KBM-7 (cell line): Measurements from ENCODE around the gene MAPK11.

Source experiments
- DNase-seq: peaks from one replicate; pipeline ENCODE4 v3.0.0-alpha.2; 2015
- in situ Hi-C: fragments of 300-500 bp; cut with MboI; formaldehyde crosslinking; loops from 2 replicates; pipeline ENCODE4 v1.14.3; 2020; ENCODE audit warnings: low sequenced_read_pairs, low pct_unique_long_range_greater_than_20kb, mixed read lengths

Gene MAPK11

DNA sequence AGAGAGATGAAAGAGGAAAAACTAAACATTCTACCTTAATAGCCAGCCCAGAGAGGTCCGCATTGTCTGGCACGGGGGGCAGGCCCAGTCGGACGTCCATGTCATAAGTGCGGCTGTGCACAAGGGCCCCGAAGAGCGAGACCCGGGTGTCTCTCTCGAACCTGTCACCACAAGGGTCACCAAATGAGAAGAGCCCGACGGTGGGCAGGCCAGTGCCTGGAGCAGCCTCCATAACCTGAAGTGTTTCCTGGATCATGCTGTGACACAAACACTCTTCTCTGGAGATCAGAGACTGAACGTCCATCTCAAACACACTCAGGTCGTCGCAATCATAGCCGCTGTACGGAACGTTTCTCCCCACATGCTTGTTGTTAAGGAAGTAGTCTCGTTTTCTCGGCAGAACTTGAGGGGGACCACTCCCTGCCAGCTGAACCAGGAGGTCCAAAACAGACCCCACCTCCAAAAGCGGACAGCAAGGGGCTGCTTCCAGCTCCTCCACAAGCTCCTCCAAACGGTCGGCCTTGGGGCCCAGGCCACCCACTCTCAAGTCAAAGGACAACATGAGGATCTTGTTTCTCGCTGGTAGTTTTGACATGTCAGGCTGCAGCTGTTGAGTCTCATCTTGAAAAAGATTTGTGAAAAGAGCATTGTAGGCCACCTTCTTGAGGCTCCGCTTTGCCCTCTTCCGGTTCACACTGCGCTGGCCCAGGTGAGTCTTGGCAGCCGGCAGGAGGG lies 26.3 kb downstream of the MAPK11 start:
- no peak for DNase-seq
- in situ Hi-C loops = no loop called here

DNA sequence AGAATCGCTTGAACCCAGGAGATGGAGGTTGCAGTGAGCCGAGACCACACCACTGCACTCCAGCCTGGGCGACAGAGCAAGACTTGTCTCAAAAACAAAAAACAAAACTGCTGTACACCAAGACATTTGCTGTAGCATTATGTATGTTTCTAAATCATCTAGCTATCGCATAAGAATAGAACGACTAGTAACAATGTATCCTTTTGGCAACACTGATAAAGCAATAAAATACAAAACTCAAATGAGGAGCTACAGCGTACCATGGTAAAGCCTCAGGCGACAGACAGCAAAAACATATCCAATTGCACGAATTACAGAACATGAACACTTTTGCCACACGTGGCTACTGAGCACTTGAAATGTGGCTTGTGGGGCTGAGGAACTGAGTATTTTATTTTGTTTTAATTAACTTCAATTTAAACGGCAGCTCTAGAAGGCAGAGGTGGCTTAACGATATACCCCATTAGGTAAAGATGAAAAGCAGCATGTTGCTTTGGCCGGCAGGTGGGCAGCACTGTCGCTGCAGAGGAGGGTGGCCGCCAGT lies 27.7 kb downstream of the MAPK11 start:
- in situ Hi-C loops = no loop called here
- no peak for DNase-seq

DNA sequence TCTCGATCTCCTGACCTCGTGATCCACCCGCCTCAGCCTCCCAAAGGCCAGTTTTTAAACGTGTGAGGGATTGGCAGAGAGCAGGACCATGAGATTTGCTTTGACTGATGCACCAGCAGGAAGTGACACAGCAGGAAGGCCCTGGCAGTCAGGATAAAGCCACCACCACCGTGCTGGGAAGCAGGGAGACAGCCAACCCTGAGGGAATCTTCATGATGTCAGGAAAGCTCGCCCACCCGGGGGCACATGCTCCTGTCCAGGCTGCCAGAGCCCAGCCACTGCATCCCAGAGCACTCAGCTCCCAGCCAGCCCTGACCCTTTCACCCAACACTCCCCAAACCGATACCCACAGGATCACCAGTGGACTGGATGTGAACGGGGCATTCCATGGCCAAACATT lies 31.4 kb downstream of the MAPK11 start:
- no peak for DNase-seq
- in situ Hi-C loops = no loop called here

DNA sequence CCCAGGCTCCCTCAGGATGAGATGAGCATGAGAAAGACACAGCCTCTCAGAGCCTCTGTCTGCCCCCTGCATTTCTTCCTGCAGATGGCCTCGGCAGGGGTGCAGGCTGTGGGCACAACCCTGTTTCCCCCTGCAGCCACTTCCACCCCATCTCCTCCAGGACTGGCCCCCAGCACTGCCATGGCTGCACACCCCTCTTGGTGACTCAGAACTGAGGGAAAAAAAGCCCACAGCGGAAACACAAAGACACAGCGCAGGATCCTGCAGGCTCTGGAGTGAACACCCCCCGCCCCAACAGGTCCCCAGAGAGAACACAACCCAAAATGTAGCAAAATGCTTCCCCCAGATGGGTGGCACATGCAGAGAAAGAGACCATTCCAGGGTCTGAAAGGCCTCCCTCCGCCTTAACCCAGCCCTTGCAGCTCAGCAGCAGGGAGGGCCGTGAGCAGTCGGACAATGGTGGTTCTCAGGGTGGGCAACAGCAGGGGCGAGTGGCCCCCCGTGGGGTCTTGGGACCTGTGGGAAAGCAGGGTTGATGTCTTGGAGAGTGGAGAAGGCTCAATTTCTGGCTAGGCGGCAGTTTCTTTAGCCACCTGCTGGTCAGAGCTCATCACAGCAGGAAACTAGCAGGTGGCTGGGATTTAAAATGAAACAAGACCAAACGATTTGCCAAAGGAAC lies 33.3 kb downstream of the MAPK11 start:
- in situ Hi-C loops = no loop called here
- peak; percentile 70 for DNase-seq

DNA sequence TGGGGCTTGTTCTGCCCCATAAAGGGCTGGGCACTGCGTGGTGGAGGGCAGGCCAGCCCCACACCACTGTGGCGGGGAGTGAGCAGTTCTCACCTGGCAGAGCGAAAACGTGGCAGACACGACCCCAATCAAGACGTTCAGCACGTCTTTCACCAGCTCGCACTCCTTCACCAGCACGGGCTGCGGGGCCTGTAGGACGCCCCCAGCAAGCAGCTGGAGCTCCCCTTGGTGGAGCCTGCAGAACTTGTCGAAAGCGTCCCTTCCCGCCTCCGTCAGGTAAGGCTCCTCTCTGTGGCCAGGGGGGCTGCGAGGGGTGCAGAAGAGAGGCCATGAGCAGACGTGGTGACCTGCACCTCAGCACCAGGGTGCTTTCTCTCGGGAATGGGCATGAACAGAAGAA lies 37.0 kb downstream of the MAPK11 start:
- in situ Hi-C loops = no loop called here
- DNase-seq = no peak

DNA sequence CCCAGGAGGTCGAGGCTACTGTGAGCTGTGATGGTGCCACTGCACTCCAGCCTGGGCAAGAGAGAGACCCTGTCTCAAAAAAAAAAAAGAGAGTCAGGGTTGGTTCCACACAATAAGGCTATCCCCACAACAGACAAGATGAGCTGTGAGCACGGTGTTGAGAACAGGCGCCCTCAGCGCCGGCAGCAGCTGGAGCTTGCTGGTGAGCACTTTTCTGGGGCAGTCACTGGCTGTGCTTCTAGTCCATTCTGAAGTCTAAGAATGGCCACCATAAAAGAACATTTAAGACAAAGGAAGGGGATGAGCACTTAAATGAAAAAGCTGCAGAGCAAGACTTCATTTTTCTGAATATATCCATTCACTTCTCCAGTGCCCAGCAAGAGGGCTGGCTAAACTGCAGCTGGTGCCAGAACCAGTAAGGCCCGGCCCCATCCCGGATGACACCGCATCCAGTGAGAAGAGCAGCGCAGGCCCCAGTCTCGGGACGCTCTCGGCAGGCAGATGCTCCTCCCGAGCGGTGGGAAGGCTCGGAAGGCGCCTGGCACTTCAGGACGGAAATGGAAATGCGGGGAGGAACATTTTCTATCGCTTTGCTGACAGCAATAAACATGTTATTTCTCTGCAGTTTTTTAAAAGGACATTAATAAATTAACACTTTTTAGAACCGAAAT lies 37.6 kb downstream of the MAPK11 start:
- in situ Hi-C loops = no loop called here
- DNase-seq = no peak

DNA sequence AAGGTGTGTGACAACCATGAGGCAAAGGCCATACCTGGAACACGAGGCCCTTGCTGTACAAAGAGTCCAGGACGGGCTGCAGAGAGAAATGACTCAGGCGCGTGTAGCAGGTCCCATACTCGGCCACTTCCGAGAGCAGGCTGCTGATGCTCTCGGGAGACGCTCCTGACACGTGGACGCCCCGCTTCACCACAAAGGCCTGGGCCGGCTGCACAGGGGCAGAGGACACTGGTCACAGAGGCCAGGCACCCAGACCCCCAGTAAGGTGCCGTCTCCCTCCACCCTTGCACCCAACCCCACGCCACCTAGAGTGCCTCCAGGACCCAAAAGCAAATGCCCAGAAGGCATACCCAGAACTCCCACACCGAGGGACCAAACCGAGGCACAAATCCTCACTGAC lies 40.8 kb downstream of the MAPK11 start:
- in situ Hi-C loops = no loop called here

DNA sequence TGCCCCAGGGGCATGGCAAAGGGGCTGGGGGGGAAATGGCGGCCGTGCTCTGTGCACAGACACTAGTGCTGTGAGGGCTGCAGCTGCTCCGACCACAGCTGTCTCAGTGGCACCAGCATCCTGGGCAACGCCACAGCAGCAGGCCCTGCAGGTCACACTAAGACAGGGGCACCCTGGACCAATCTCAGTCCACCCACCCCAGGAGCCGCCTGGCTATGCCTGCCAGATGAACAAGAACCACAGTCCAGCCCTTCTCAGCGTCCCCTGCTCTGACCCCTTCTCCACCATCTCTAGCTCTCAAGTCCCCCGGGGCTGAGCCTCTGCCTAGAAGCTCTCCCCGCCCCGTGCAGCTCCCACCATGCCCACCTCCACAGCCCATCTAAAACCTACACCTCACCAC lies 41.8 kb downstream of the MAPK11 start:
- DNase-seq = no peak
- in situ Hi-C loops = no loop called here

More for the DNA sequence above, 40.8 kb downstream of the MAPK11 start:
- no peak for DNase-seq

DNA sequence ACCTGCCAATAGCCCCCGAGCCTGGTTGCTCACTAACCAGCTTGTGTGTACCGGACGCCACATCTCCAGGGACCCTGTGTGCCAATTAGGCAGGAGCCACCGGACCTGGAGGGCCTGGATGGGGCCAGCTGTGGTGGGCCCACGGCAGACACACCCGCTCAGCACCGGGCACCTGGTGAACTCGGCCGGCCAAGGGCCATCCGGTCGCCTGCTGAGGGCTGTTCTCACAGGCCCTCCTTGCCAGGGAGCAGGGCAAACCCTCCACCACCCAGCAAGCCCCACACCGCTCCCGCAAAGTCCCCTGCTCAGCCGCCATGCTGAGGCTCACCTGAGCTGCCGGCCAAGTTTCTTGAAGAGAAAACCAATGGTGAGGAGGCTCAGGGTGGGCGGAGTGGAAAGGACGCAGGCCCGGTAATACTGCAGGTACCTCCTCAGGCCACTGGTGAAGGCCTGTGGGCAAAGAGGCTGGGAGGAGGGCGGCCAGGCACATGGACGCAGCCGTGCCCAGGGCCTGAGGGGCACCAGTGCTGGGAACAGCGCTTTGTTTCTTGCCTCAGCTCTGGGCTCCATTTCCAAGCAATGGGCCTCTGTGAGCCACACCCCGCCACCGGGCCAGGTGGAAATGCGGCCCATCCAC lies 42.5 kb downstream of the MAPK11 start:
- DNase-seq = no peak
- in situ Hi-C loops = no loop called here

DNA sequence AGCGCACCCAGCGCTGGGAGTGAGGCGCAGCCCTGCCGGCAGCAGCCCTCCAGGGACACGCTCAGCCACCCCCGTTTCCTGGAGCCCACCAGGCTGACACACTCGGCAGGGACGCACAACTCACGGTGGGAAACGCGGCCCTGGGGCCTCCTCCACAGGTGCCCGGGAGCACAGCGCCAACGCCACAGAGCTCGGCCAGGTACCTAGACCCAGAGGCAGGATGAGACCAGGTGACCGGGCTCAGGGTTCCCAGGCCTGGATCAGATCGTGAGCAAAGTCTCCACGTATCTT lies 43.4 kb downstream of the MAPK11 start:
- no peak for DNase-seq
- in situ Hi-C loops = no loop called here

DNA sequence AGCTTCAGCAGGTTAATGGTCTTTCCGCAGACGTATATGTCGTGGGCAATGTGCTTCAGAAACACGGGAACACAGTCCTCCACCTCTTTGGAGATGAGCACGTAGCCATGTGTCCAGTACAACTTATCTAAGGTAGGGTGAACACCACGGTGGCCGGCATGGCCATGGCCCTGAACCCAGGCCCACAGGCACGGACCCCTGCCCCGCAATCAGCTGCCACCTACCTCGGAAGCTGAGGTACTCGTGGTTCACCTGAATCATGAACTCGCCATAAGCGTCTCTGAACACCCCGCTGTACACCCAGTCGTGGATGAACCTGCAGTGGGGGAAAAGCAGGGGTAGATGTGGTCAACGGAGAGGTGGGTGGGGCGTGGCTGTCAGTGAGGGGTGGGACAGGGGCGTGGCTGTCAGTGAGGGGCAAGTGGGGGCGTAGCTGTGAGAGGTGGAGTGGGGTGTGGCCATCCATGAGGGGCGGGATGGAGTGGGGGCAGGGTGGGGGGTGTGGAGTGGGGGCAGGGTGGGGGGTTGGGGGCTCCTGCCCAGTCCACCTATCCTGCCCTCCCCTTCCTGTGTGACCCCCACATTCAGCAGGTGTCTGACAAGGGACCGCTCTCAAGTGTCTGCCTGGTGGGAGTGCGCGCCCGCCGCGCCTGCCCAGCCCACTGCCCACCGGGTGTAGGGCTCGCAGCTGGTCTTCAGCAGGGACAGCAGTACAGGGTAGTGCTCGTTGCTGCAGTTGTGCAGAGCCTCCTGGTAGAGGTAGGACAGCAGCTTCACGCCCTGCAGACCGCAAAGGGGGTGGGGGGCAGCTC lies 43.9 kb downstream of the MAPK11 start:
- DNase-seq = no peak

DNA sequence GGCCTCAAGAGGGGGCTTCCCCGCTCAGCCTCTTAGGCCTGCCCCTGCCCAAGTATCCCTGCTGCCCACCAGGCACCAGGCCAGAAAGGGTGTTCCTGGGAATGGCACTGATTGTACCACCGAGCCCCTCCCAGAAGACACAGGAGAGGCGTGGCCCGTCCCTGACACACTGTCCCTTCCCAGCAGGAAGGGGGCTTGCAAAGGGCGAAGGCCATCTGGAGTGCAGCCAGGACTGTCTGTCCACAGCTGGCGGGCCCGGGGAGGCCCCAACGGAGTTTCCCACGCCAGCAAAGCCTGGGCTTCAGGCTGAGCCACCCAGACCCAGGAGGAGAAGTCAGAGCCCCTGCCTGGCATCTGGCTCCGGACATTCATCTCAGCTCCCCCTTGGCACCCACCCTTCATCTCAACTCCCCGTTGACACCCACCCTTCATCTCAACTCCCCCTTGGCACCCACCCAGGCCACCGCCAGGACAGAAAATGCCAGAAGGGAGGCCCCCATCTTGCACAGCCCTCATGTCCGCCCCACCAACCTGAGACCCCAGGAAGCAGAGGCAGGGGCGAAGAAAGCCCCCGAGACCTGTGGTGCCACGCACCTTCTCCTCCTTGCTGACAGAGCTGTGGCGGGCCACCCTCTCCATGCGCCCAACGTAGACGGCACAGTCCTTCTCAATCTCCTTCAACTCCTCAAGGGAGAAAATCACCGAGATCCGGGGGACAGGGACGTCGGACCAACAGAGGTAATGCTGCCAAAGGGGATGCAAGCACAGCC lies 44.8 kb downstream of the MAPK11 start:
- DNase-seq = no peak
- in situ Hi-C loops = no loop called here

More for the DNA sequence above, 43.9 kb downstream of the MAPK11 start:
- in situ Hi-C loops = no loop called here

DNA sequence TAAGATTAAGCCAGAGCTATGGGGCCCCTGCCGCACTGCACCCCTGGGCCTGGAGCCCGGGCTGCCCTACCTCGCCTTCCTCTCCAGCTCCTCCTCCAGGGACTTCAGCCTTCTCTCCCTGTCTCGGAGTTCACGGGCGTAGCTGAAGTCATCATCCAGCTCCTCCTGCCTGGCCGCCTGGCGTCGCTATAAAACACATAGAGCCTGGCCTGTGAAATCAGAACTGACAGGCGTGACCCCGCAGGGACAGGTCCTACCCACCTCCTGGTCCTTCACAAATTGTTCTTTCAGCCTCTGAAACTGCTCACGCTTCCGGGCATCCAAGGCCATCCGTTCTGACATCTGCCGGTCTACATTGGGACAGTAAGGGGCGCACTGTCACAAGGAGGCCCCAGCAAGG lies 46.1 kb downstream of the MAPK11 start:
- in situ Hi-C loops = no loop called here

DNA sequence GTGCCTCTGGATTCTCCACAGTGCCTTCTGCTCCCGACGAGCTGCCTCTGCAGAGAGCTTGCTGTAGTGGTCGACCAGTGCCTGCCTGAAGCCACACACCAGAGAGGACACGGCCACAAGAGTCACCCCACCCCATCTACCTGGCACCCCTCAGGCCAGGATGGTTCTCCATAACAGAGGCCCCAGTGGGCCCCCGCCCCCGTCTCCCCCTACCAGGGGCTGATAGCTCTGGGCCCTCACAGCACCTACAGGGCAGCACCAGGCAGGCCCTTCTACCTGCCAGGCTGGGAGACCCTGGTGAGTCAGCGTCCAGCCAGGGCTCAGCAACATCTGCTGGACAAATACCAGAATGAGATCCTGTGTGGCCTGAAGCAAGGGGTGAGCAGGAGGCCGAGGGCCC lies 47.7 kb downstream of the MAPK11 start:
- in situ Hi-C loops = no loop called here

More for the DNA sequence above, 46.1 kb downstream of the MAPK11 start:
- no peak for DNase-seq

DNA sequence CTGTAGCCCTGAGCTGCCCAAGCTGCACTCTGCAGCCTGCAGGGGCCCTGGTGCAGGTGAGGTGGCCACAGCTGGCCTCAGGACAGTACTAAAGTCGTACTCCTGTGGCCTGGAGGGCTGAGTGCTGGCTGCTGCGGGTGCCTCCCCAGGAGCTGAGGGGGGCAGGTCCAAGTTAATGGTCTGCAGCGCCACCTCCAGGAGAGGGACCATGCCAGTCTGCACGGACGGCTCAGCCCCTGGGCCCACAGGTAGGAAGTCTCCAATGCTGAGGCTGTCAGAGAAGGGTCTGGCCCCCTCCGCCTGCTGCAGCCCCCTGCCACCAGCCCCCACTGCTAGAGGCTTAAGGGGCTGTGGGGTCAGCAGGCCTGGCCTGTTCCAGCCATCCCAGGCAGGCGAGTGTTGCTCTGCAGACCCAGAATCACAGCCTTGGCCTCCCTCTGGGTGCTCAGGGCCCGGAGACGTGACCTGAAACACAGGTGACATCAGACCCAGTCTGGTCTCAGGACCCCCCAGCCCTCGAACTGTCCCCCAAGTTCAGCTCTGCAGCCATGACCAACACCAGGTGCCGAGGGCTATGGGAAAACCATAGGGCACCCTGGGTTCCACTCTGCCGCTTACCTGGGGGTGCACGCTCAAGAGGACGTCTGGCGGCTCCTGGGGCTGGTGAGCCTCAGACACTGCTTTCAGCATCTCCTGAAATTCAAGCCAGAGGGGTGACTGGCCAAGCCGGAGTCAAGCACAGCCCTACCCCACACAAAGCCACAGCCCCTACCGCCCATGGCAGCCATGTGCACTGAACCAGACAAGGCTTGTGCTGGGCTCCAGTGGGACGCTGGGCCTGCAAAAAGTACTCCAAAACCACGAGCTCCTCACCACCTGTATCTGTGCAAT lies 48.5 kb downstream of the MAPK11 start:
- in situ Hi-C loops = no loop called here
- DNase-seq = no peak

More for the DNA sequence above, 47.7 kb downstream of the MAPK11 start:
- no peak for DNase-seq

DNA sequence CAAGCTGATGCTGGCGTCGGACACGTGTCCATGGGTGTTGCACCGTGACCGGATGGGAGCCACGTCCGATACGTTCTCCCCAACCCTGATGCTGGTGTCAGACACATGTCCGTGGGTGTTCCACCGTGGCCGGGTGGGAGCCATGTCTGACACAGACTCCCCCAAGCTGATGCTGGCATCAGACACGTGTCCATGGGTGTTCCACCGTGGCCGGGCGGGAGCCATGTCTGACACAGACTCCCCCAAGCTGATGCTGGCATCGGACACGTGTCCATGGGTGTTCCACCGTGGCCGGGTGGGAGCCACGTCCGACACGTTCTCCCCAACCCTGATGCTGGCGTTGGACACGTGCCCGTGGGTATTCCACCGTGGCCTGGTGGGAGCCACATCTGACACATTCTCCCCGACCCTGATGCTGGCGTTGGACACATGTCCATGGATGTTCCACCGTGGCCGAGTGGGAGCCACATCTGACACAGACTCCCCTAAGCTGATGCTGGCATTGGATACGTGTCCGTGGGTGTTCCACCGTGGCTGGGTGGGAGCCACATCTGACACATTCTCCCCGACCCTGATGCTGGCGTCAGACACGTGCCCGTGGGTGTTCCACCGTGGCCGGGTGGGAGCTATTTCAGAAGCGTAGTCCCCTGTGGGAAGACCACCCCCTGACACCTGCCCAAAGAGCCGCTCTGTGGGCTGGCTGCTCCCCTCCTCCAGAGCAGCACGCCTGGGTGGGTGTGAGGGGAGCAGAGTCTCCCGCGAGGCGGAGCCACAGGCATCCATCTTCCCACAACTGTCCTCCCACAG lies 49.4 kb downstream of the MAPK11 start:
- in situ Hi-C loops = no loop called here
- no peak for DNase-seq
